Uterus (tissue), 4 donors: ENCODE data around the gene AKR1D1. TPM values are rescaled to one million over a fixed set of nuclear protein-coding genes. Genes with fewer than 3 reads are reported as not detected.

Source experiments
- DNase-seq, 2 donors: peaks; one replicate each; pipeline ENCODE4 v3.0.0-alpha.2; 2019 to 2020
- H3K27ac ChIP-seq, 2 donors: fragments of 200-600 bp; sonication (generic); 1 replicate in 1 of 2; 2 replicates in 1 of 2; pipeline ENCODE4 v1.5.1; 2016 to 2018
- H3K27me3 ChIP-seq, 2 donors: fragments of 200-600 bp; sonication (generic); one replicate each; pipeline ENCODE4 v1.5.1; 2018 to 2019; ENCODE audit warnings: control low read depth in 1 of 2
- H3K36me3 ChIP-seq, 2 donors: fragments of 200-600 bp; sonication (generic); one replicate each; pipeline ENCODE4 v1.5.1; 2019; ENCODE audit warnings: control low read depth in 1 of 2
- H3K4me1 ChIP-seq, 2 donors: fragments of 200-600 bp; sonication (generic); one replicate each; pipeline ENCODE4 v1.5.1; 2018 to 2019; ENCODE audit warnings: control low read depth in 1 of 2
- H3K4me3 ChIP-seq, 2 donors: fragments of 200-600 bp; sonication (generic); 1 replicate in 1 of 2; 2 replicates in 1 of 2; pipeline ENCODE4 v1.5.1; 2018 to 2019; ENCODE audit warnings: mild to moderate bottlenecking in 1 of 2
- H3K9me3 ChIP-seq, 2 donors: fragments of 200-600 bp; sonication (generic); one replicate each; pipeline ENCODE4 v1.5.1; 2019; ENCODE audit warnings: control low read depth in 1 of 2
- CTCF ChIP-seq, 4 experiments: fragments of 200-600 bp in 2 of 4; fragments of 450-650 bp in 2 of 4; sonication (generic) in 2 of 4; IDR thresholded peaks; one replicate each; pipeline ENCODE4 v1.5.1; 2016 to 2019; ENCODE audit warnings: antibody characterized with exemption in 4 of 4, mild to moderate bottlenecking in 2 of 4, moderate library complexity in 1 of 4
- POLR2A ChIP-seq, 2 donors: fragments of 450-650 bp; IDR thresholded peaks; one replicate each; pipeline ENCODE4 v1.6.1; 2016; ENCODE audit warnings: antibody characterized with exemption in 2 of 2, mild to moderate bottlenecking in 1 of 2, moderate library complexity in 1 of 2
- intact Hi-C: fragments of 100-400 bp; cut with DNase I; formaldehyde crosslinking; loops from one replicate; pipeline ENCODE4 v1.15.1; 2023; ENCODE audit warnings: low total_unique reads
- total RNA-seq, 4 donors: library from RNA; depleted of rRNA in 3 of 4; stranded (reverse); fragments of >200 nt in 3 of 4; gene quantifications; one replicate each; pipeline versions ENCODE4 v1.1.0 to v1.2.4, GENCODE V29; 2014 to 2023
- donor health status: DM: yes; HTN: yes; CAD: no.

AKR1D1 gene
- total RNA-seq, 4 donors from 2014 or later: not detected

GRCh38 chr7:138099813-138100212 is 23.6 kb downstream of the AKR1D1 start:
- Histone ChIP-seq H3K4me1 (no peaks in the 10 kb centered on the region), H3K27me3 (no peaks in the 10 kb centered on the region), H3K4me3 (no peak overlapping the region), H3K36me3 (no peaks in the 10 kb centered on the region), H3K27ac (no peak overlapping the region), H3K9me3 (no peaks in the 10 kb centered on the region)
- DNase-seq: no peak
- intact Hi-C loops: no loop called here
- TF ChIP-seq CTCF (IDR thresholded peaks at IDR 0.05) (no peak), POLR2A (IDR thresholded peaks at IDR 0.05) (no peak)

- TF ChIP-seq CTCF (IDR thresholded peaks at IDR 0.05): no peak
- no peak for TF ChIP-seq POLR2A (IDR thresholded peaks at IDR 0.05)
- intact Hi-C loops: no loop called here
- H3K4me1 ChIP-seq: no peaks in the 10 kb centered on the region
- H3K4me3 ChIP-seq: no peak overlapping the region
- no peaks in the 10 kb centered on the region for H3K36me3 ChIP-seq
- H3K27ac ChIP-seq: no peak overlapping the region
- H3K9me3 ChIP-seq: no peaks in the 10 kb centered on the region
- DNase-seq: no peak
- no peaks in the 10 kb centered on the region for H3K27me3 ChIP-seq
Observed at GRCh38 chr7:138105221-138105620, 29.0 kb downstream of the AKR1D1 start.

GRCh38 chr7:138115047-138115446 is 38.8 kb downstream of the AKR1D1 start:
- H3K27ac ChIP-seq: no peak overlapping the region
- TF ChIP-seq CTCF (IDR thresholded peaks at IDR 0.05) (no peak), POLR2A (IDR thresholded peaks at IDR 0.05) (no peak)
- no peak overlapping the region for H3K4me3 ChIP-seq
- no peaks in the 10 kb centered on the region for H3K36me3 ChIP-seq
- intact Hi-C loops: no loop called here
- H3K27me3 ChIP-seq: no peaks in the 10 kb centered on the region
- no peak for DNase-seq
- H3K9me3 ChIP-seq: no peaks in the 10 kb centered on the region
- no peaks in the 10 kb centered on the region for H3K4me1 ChIP-seq

GRCh38 chr7:138116141-138116540 is 39.9 kb downstream of the AKR1D1 start:
- no peak for DNase-seq
- intact Hi-C loops: no loop called here
- Histone ChIP-seq H3K9me3 (no peaks in the 10 kb centered on the region), H3K27ac (no peak overlapping the region), H3K36me3 (no peaks in the 10 kb centered on the region), H3K4me1 (no peaks in the 10 kb centered on the region), H3K4me3 (no peak overlapping the region), H3K27me3 (no peaks in the 10 kb centered on the region)
- no peak for TF ChIP-seq CTCF (IDR thresholded peaks at IDR 0.05)
- TF ChIP-seq POLR2A (IDR thresholded peaks at IDR 0.05): no peak

GRCh38 chr7:138116892-138117291 is 40.6 kb downstream of the AKR1D1 start:
- Histone ChIP-seq H3K9me3 (no peaks in the 10 kb centered on the region), H3K4me1 (no peaks in the 10 kb centered on the region), H3K27me3 (no peaks in the 10 kb centered on the region), H3K27ac (no peak overlapping the region), H3K36me3 (no peaks in the 10 kb centered on the region), H3K4me3 (no peak overlapping the region)
- intact Hi-C loops: no loop called here
- no peak for TF ChIP-seq CTCF (IDR thresholded peaks at IDR 0.05)
- no peak for TF ChIP-seq POLR2A (IDR thresholded peaks at IDR 0.05)
- DNase-seq: no peak
